IPS-NIHi7 (cell line): ENCODE measurements around the gene KCNQ4.

Experiments used
- DNase-seq: peaks from one replicate; pipeline ENCODE4 v3.0.0; 2012; ENCODE audit warnings: mixed read lengths; ENCODE audit errors: extremely low spot score

The KCNQ4 gene

GRCh38 chr1:40820251-40820797 is 36.7 kb downstream of the KCNQ4 start:
- peak; percentile 65 for DNase-seq

GRCh38 chr1:40820911-40821693 is 37.5 kb downstream of the KCNQ4 start:
- DNase-seq, result no peak

GRCh38 chr1:40822890-40823289 is 39.3 kb downstream of the KCNQ4 start:
- DNase-seq, result no peak

- DNase-seq, result no peak
Measured at GRCh38 chr1:40823345-40823744, 39.8 kb downstream of the KCNQ4 start.

GRCh38 chr1:40823983-40824382 is 40.4 kb downstream of the KCNQ4 start:
- DNase-seq, result no peak

GRCh38 chr1:40824591-40825434 is 41.2 kb downstream of the KCNQ4 start:
- no peak for DNase-seq

GRCh38 chr1:40825435-40825788 is 41.8 kb downstream of the KCNQ4 start:
- DNase-seq, result peak; percentile 63

GRCh38 chr1:40825996-40826395 is 42.4 kb downstream of the KCNQ4 start:
- DNase-seq, result no peak

GRCh38 chr1:40829631-40830245 is 46.2 kb downstream of the KCNQ4 start:
- no peak for DNase-seq

GRCh38 chr1:40830419-40830943 is 46.9 kb downstream of the KCNQ4 start:
- DNase-seq, result no peak

GRCh38 chr1:40831001-40831732 is 47.6 kb downstream of the KCNQ4 start:
- no peak for DNase-seq

- no peak for DNase-seq
Measured at GRCh38 chr1:40833979-40834378, 50.4 kb downstream of the KCNQ4 start.

GRCh38 chr1:40834968-40835545 is 51.5 kb downstream of the KCNQ4 start:
- no peak for DNase-seq

GRCh38 chr1:40836283-40836682 is 52.7 kb downstream of the KCNQ4 start:
- no peak for DNase-seq

- no peak for DNase-seq
Measured at GRCh38 chr1:40837601-40838000, 54.0 kb downstream of the KCNQ4 start.

- DNase-seq, result peak; percentile 72
Measured at GRCh38 chr1:40838045-40838979, 54.7 kb downstream of the KCNQ4 start.

GRCh38 chr1:40838980-40839942 is 55.7 kb downstream of the KCNQ4 start:
- no peak for DNase-seq

GRCh38 chr1:40839943-40840335 is 56.4 kb downstream of the KCNQ4 start:
- DNase-seq, result no peak
